ENCODE data around the gene CFAP300. TPM values are rescaled to one million over a fixed set of nuclear protein-coding genes. Genes with fewer than 3 reads are reported as not detected.

The CFAP300 gene
- total RNA-seq, 4 donors from 2014 or later = 2.1 to 21.8 (median 10.7) TPM

GRCh38 chr11:102070766-102071165 lies 23.5 kb downstream of the CFAP300 start:
- no peaks in the 10 kb centered on the region for H3K36me3 ChIP-seq
- no peaks in the 10 kb centered on the region for H3K27me3 ChIP-seq
- no peak overlapping the region for H3K27ac ChIP-seq
- H3K9me3 ChIP-seq = peaks cover 0 to 40% (median 5%) of the 10 kb centered on the region in 4 donors
- no peaks in the 10 kb centered on the region for H3K4me1 ChIP-seq
- WGBS, 2 donors = 0 to 87% methylated on average over 1 of the region's 1 CpG
- H3K4me3 ChIP-seq = no peak overlapping the region
- no peak for DNase-seq (ENCODE audit: low spot score in 2 of 2)
- TF ChIP-seq EP300 (IDR thresholded peaks at IDR 0.05) (no peak), CTCF (IDR thresholded peaks at IDR 0.05) (no peak), POLR2A (IDR thresholded peaks at IDR 0.05) (no peak)

- no peaks in the 10 kb centered on the region for H3K4me1 ChIP-seq
- no peak overlapping the region for H3K4me3 ChIP-seq
- 89 to 90% methylated on average over 1 of the region's 1 CpG for WGBS, 2 donors
- H3K27ac ChIP-seq = no peak overlapping the region
- H3K9me3 ChIP-seq = peaks cover 0 to 40% (median 5%) of the 10 kb centered on the region in 4 donors
- no peaks in the 10 kb centered on the region for H3K36me3 ChIP-seq
- no peaks in the 10 kb centered on the region for H3K27me3 ChIP-seq
- DNase-seq (ENCODE audit: low spot score in 2 of 2) = no peak
- no peak for TF ChIP-seq EP300 (IDR thresholded peaks at IDR 0.05)
- TF ChIP-seq CTCF (IDR thresholded peaks at IDR 0.05) = no peak
Observed at GRCh38 chr11:102071497-102072472, 24.5 kb downstream of the CFAP300 start.

GRCh38 chr11:102073253-102073652 lies 26.0 kb downstream of the CFAP300 start:
- H3K9me3 ChIP-seq = peaks cover 0 to 40% (median 5%) of the 10 kb centered on the region in 4 donors
- TF ChIP-seq POLR2A (IDR thresholded peaks at IDR 0.05) = no peak
- TF ChIP-seq CTCF (IDR thresholded peaks at IDR 0.05) = no peak
- no peak for TF ChIP-seq EP300 (IDR thresholded peaks at IDR 0.05)
- H3K4me1 ChIP-seq = no peaks in the 10 kb centered on the region
- no peak for DNase-seq (ENCODE audit: low spot score in 2 of 2)
- no peaks in the 10 kb centered on the region for H3K36me3 ChIP-seq
- no peak overlapping the region for H3K4me3 ChIP-seq
- WGBS, 2 donors = 85 to 100% methylated on average over 2 of the region's 2 CpGs
- H3K27me3 ChIP-seq = no peaks in the 10 kb centered on the region
- H3K27ac ChIP-seq = no peak overlapping the region

- Histone ChIP-seq H3K36me3 (peaks cover 0 to 7% (median 0%) of the 10 kb centered on the region in 3 donors), H3K4me3 (no peak overlapping the region), H3K27ac (no peak overlapping the region), H3K4me1 (no peaks in the 10 kb centered on the region), H3K9me3 (no peaks in the 10 kb centered on the region), H3K27me3 (no peaks in the 10 kb centered on the region)
- TF ChIP-seq EP300 (IDR thresholded peaks at IDR 0.05) (no peak), CTCF (IDR thresholded peaks at IDR 0.05) (no peak), POLR2A (IDR thresholded peaks at IDR 0.05) (no peak)
- DNase-seq (ENCODE audit: low spot score in 2 of 2) = no peak
Observed at GRCh38 chr11:102079625-102080024, 32.4 kb downstream of the CFAP300 start.

- Histone ChIP-seq H3K27ac (no peak overlapping the region), H3K4me3 (no peak overlapping the region), H3K36me3 (peaks cover 0 to 7% (median 0%) of the 10 kb centered on the region in 3 donors), H3K27me3 (no peaks in the 10 kb centered on the region), H3K4me1 (no peaks in the 10 kb centered on the region), H3K9me3 (no peaks in the 10 kb centered on the region)
- DNase-seq (ENCODE audit: low spot score in 2 of 2) = no peak
- 70 to 79% methylated on average over 7 of the region's 7 CpGs for WGBS, 2 donors
- TF ChIP-seq POLR2A (IDR thresholded peaks at IDR 0.05) (no peak), EP300 (IDR thresholded peaks at IDR 0.05) (no peak), CTCF (IDR thresholded peaks at IDR 0.05) (no peak)
Observed at GRCh38 chr11:102081313-102081712, 34.1 kb downstream of the CFAP300 start.
